ENCODE data around the gene KATNAL1. TPM values are rescaled to one million over a fixed set of nuclear protein-coding genes. Genes with fewer than 3 reads are reported as not detected.

Gene KATNAL1
- polyA plus RNA-seq, 3 donors = 0.49 to 1.2 (median 1.0) TPM

- Histone ChIP-seq H3K4me3 (replicated peaks in 1 of 3; ENCODE audit: low read depth in 2 of 3, low read length in 3 of 3) (no peak overlapping the region), H3K9ac (ENCODE audit: insufficient read depth, low read length, poor library complexity, severe bottlenecking) (no peak overlapping the region), H3K27ac (ENCODE audit: low read depth in 1 of 2, low read length in 2 of 2) (no peak overlapping the region), H3K4me1 (ENCODE audit: control insufficient read depth in 1 of 2, insufficient read depth in 2 of 2, low read length in 2 of 2) (no peaks in the 10 kb centered on the region), H4K20me1 (ENCODE audit: insufficient read depth, low read length) (no peaks in the 10 kb centered on the region), H3K27me3 (ENCODE audit: control insufficient read depth in 2 of 2, insufficient read depth in 2 of 2, low read length in 2 of 2) (no peaks in the 10 kb centered on the region), H2AFZ (ENCODE audit: insufficient read depth, low read depth, low read length, poor library complexity, severe bottlenecking) (no peak overlapping the region), H3K36me3 (replicated peaks in 1 of 2; ENCODE audit: control insufficient read depth in 1 of 2, insufficient read depth in 2 of 2, low read length in 2 of 2) (peaks cover 0 to 12% of the 10 kb centered on the region in 2 donors), H3K9me3 (replicated peaks in 1 of 2; ENCODE audit: control insufficient read depth in 1 of 2, insufficient read depth in 1 of 2, low read length in 2 of 2) (no peaks in the 10 kb centered on the region), H3K4me2 (replicated peaks; ENCODE audit: extremely low read depth, low read length, poor library complexity, severe bottlenecking) (no peak overlapping the region), H3K79me2 (ENCODE audit: insufficient read depth, low read length) (no peaks in the 10 kb centered on the region)
- Mint-ChIP-seq H3K4me3 (no peak overlapping the region), H3K9me3 (peaks cover 0 to 2% (median 0%) of the 10 kb centered on the region in 7 donors), H3K36me3 (peaks cover 12 to 13% of the 10 kb centered on the region in 2 donors), H3K4me1 (no peaks in the 10 kb centered on the region), H3K27me3 (ENCODE audit: low read depth in 3 of 3) (no peaks in the 10 kb centered on the region), H3K27ac (no peak overlapping the region)
- TF ChIP-seq CTCF (IDR thresholded peaks at IDR 0.05) = no peak
- 100% methylated on average over 1 of the region's 2 CpGs for WGBS (ENCODE audit: insufficient coverage)
- intact Hi-C loops (cut with micrococcal nuclease) = no loop called here
- no peak for DNase-seq
Observed at GRCh38 chr13:30234619-30235162, 72.7 kb downstream of the KATNAL1 start.

GRCh38 chr13:30224732-30225131 is 82.6 kb downstream of the KATNAL1 start:
- no peaks in the 10 kb centered on the region for H3K27me3 Mint-ChIP-seq (ENCODE audit: low read depth in 3 of 3)
- Histone ChIP-seq H3K27ac (ENCODE audit: low read depth in 1 of 2, low read length in 2 of 2) (no peak overlapping the region), H3K9me3 (replicated peaks in 1 of 2; ENCODE audit: control insufficient read depth in 1 of 2, insufficient read depth in 1 of 2, low read length in 2 of 2) (peaks cover 12 to 13% of the 10 kb centered on the region in 2 donors), H3K9ac (ENCODE audit: insufficient read depth, low read length, poor library complexity, severe bottlenecking) (no peak overlapping the region), H3K4me1 (ENCODE audit: control insufficient read depth in 1 of 2, insufficient read depth in 2 of 2, low read length in 2 of 2) (no peaks in the 10 kb centered on the region), H3K4me3 (replicated peaks in 1 of 3; ENCODE audit: low read depth in 2 of 3, low read length in 3 of 3) (no peak overlapping the region), H4K20me1 (ENCODE audit: insufficient read depth, low read length) (no peaks in the 10 kb centered on the region), H2AFZ (ENCODE audit: insufficient read depth, low read depth, low read length, poor library complexity, severe bottlenecking) (no peak overlapping the region), H3K79me2 (ENCODE audit: insufficient read depth, low read length) (no peaks in the 10 kb centered on the region), H3K27me3 (ENCODE audit: control insufficient read depth in 2 of 2, insufficient read depth in 2 of 2, low read length in 2 of 2) (no peaks in the 10 kb centered on the region), H3K36me3 (replicated peaks in 1 of 2; ENCODE audit: control insufficient read depth in 1 of 2, insufficient read depth in 2 of 2, low read length in 2 of 2) (peaks cover 2 to 51% of the 10 kb centered on the region in 2 donors), H3K4me2 (replicated peaks; ENCODE audit: extremely low read depth, low read length, poor library complexity, severe bottlenecking) (no peak overlapping the region)
- no peak overlapping the region for H3K27ac Mint-ChIP-seq
- no peak overlapping the region for H3K4me3 Mint-ChIP-seq
- no peaks in the 10 kb centered on the region for H3K4me1 Mint-ChIP-seq
- peaks cover 55 to 68% of the 10 kb centered on the region in 2 donors for H3K36me3 Mint-ChIP-seq
- intact Hi-C loops (cut with micrococcal nuclease) = no loop called here
- H3K9me3 Mint-ChIP-seq = peaks cover 5 to 23% (median 17%) of the 10 kb centered on the region in 7 donors
- TF ChIP-seq CTCF (IDR thresholded peaks at IDR 0.05) = no peak
- DNase-seq = no peak

All from CD14-positive monocyte (primary cell).